ENCODE results near the gene SLC39A5.

GRCh38 chr12:56198836-56199235, 31.0 kb upstream of the SLC39A5 start:
- TF ChIP-seq CTCF (conservative IDR thresholded peaks at IDR 0.05 in 1 of 2, IDR thresholded peaks at IDR 0.05 in 1 of 2; ENCODE audit: extremely low read depth in 1 of 2, insufficient read depth in 1 of 2, low read depth in 1 of 2, low read length in 2 of 2) (no peak), EZH2 (IDR thresholded peaks at IDR 0.05; ENCODE audit: borderline replicate concordance, low read length) (no peak)
